HUES64 (cell line): ENCODE data around the gene MUC6.

ENCODE experiments used
- H3K27ac ChIP-seq: 2 replicates; pipeline ENCODE4 v1.7.0; 2013; ENCODE audit warnings: low read depth, low read length, inconsistent platforms
- H3K27me3 ChIP-seq: 2 replicates; pipeline ENCODE4 v1.6.1; 2013; ENCODE audit warnings: mild to moderate bottlenecking, low read length; ENCODE audit not compliant: insufficient read depth
- H3K36me3 ChIP-seq: 2 replicates; pipeline ENCODE4 v1.6.1; 2013; ENCODE audit warnings: mild to moderate bottlenecking, low read length; ENCODE audit not compliant: insufficient read depth
- H3K4me1 ChIP-seq: 2 replicates; pipeline ENCODE4 v1.6.1; 2013; ENCODE audit warnings: mild to moderate bottlenecking, low read length, moderate library complexity; ENCODE audit not compliant: insufficient read depth
- H3K4me3 ChIP-seq: 2 replicates; pipeline ENCODE4 v1.5.1; 2013; ENCODE audit warnings: mild to moderate bottlenecking, low read length, moderate library complexity
- H3K9ac ChIP-seq: 2 replicates; pipeline ENCODE4 v1.6.1; 2013; ENCODE audit warnings: mild to moderate bottlenecking, low read depth, low read length
- H3K9me3 ChIP-seq: 2 replicates; pipeline ENCODE4 v1.6.1; 2013; ENCODE audit warnings: low read depth, low read length; ENCODE audit not compliant: insufficient read depth
- WGBS: fragments of 150-250, 120-280 bp; methylation state at CpG from one replicate; pipeline ENCODE4 v1.1.7; 2013; ENCODE audit warnings: missing lambda C conversion rate; 5-methylcytosine and 5-hydroxymethylcytosine counted together

MUC6 gene

DNA sequence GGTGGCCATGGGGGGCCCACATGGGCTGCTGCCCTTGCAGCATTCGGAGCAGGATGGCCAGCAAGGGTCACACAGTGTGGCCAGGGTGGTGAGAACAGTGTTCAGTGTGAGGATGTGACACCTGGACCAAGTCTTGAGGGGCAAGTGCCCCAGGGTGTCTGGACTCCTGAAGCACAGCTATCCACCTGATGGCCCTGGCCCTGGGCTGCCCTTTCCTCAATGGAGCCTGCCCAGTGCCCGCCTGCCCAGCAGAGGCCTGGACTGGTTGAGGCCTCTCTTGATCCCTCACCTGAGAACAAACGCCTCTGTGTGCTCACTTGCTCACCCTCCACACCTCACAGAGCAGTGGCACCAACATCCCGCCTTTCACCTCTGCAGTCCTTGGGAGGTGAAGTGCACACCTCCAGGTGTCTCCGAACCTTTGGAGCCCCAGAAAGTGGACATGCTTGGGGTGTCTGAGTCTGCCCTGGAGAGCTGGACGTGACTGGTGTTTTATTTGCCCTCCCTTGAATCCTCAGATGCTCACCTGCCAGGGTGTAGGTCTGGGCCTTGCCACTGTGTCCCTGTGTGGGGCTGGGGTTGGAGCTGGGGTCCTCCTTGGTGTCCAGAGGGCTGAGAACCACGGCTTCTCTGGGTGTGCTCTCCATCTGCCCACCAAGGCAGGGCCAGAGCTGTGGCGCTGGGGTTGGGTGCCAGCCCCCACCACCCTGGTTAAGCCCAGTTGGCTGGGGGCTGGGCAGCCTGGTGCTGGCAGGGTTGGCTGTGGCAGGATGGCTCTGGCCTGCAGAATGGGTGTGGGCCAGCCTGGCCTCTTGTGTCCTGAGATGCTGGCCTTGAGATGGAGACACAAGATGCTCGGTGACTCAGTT lies 34.3 kb upstream of the MUC6 start:
- WGBS: 85% methylated on average over 9 of the region's 9 CpGs
- H3K36me3 ChIP-seq: no peaks in the 10 kb centered on the region
- H3K9ac ChIP-seq: no peak overlapping the region
- no peak overlapping the region for H3K4me3 ChIP-seq
- no peaks in the 10 kb centered on the region for H3K9me3 ChIP-seq
- H3K27me3 ChIP-seq: no peaks in the 10 kb centered on the region
- H3K4me1 ChIP-seq: no peaks in the 10 kb centered on the region
- no peak overlapping the region for H3K27ac ChIP-seq

DNA sequence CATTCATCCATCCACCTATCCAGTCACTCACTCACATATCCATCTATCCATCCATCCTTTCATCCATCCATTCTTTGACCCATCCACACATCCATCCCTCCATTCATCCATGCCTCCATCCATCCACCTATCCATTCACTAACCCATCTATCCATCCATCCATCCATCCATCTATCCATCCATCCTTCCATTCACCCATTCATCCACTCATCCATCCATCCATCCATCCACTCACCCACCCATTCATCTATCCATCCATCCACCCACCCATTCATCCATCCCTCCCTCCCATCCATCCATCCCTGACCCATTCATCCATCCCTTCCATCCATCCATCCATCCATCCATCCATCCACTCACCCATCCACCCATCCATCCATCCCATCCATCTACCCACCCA lies 33.2 kb upstream of the MUC6 start:
- no peaks in the 10 kb centered on the region for H3K4me1 ChIP-seq
- no peak overlapping the region for H3K9ac ChIP-seq
- no peak overlapping the region for H3K27ac ChIP-seq
- no peaks in the 10 kb centered on the region for H3K36me3 ChIP-seq
- H3K4me3 ChIP-seq: no peak overlapping the region
- H3K9me3 ChIP-seq: no peaks in the 10 kb centered on the region
- no peaks in the 10 kb centered on the region for H3K27me3 ChIP-seq

DNA sequence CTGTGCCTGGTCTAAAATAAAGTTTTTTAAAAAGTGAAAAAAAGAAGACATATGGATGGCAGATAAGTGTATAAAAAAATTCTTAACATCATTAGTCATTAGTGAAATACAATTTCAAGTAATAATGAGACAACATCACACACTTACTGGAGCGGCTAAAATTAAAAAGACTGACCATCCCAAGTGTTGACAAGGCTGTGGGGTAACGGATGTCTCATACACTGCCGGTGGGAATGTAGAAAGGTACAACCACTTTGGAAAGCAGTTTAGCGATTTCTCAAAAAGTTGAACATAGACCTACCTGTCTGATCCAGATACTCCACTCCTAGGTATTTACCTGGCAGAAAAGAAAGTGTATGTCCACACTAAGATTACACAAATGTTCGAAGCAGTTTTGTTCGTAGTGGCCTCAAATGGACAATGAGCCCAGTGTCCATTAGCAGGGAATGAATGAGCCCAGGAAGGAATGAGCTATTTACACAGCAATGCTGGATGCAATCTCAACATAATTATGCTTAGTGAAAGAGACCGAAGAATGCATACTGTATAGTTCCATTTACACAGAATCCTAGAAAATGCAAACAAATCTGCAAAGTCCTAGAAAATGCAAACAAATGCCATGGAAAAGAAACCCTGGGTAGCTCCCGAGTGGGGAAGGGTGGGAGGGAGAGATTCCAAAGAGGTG lies 31.4 kb upstream of the MUC6 start:
- no peaks in the 10 kb centered on the region for H3K27me3 ChIP-seq
- H3K9me3 ChIP-seq: no peaks in the 10 kb centered on the region
- no peaks in the 10 kb centered on the region for H3K36me3 ChIP-seq
- H3K27ac ChIP-seq: no peak overlapping the region
- no peaks in the 10 kb centered on the region for H3K4me1 ChIP-seq
- 93% methylated on average over 8 of the region's 8 CpGs for WGBS
- H3K9ac ChIP-seq: no peak overlapping the region
- no peak overlapping the region for H3K4me3 ChIP-seq

DNA sequence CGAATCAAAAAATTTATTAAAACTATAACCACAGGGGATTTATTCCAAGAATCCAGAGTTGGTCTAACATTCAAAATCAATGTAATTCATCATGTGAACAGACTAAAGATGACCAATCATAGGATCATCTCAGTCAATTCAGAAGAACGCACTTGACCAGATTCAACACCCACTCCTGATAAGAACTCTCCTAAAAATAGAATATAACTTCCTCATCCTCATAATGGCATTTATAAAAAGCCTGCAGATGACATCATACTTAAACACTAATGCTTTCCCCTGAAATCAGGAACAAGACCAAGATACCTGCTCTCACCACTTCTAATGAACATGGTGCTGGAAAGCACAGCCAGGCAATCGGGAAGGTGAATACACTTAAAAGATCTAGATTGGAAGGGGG lies 27.6 kb upstream of the MUC6 start:
- WGBS: 91% methylated on average over 3 of the region's 3 CpGs
- no peak overlapping the region for H3K27ac ChIP-seq
- H3K4me3 ChIP-seq: no peak overlapping the region
- H3K27me3 ChIP-seq: no peaks in the 10 kb centered on the region
- H3K9me3 ChIP-seq: peaks cover 8% of the 10 kb centered on the region; the same call in 1 of the 2 replicates
- no peaks in the 10 kb centered on the region for H3K36me3 ChIP-seq
- no peak overlapping the region for H3K9ac ChIP-seq
- H3K4me1 ChIP-seq: no peaks in the 10 kb centered on the region

DNA sequence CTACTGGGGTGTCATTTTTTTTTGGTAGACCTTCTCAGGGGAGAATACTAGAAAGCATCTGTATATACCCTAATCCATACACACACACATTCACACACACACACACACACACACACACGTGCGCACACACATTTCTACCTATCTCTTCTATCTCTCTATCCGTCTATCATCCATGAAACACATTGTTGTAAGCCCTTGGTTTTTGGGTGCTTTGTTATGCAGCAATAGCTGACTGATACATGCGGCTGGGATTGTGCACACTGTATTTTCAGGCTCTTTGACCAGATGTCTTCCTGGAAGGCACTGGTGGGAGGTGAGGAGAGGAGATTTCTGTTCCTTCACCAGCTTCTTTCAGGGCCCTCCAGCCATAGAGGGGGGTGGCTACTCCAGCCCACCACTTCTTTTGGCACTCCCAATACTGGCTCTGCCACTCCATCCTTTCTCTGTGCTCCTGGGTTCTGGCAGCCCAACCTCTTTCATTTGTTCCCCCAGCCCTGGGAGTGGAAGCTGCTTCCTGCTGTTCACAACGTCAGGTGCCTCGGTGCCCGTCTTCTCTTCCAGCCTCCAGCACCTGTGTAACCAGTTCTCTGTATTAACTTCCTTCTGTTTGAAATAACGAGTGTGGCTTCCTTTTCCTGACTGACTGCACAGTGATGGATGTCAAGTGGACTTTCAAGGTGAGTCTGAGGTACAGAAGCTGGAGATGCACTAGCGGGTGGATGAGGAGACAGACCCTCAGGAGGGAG lies 25.7 kb upstream of the MUC6 start:
- no peaks in the 10 kb centered on the region for H3K36me3 ChIP-seq
- H3K4me1 ChIP-seq: no peaks in the 10 kb centered on the region
- no peak overlapping the region for H3K27ac ChIP-seq
- H3K9me3 ChIP-seq: peaks cover 8% of the 10 kb centered on the region; the same call in 1 of the 2 replicates
- H3K4me3 ChIP-seq: no peak overlapping the region
- H3K27me3 ChIP-seq: no peaks in the 10 kb centered on the region
- 92% methylated on average over 9 of the region's 9 CpGs for WGBS
- no peak overlapping the region for H3K9ac ChIP-seq

- no peak overlapping the region for H3K27ac ChIP-seq
- no peaks in the 10 kb centered on the region for H3K36me3 ChIP-seq
- H3K9ac ChIP-seq: no peak overlapping the region
- H3K4me1 ChIP-seq: no peaks in the 10 kb centered on the region
- WGBS: 78% methylated on average over 17 of the region's 18 CpGs
- H3K9me3 ChIP-seq: peaks cover 8% of the 10 kb centered on the region; the same call in 1 of the 2 replicates
- no peaks in the 10 kb centered on the region for H3K27me3 ChIP-seq
- H3K4me3 ChIP-seq: no peak overlapping the region
Observed at GRCh38 chr11:1060852-1061616, 24.5 kb upstream of the MUC6 start.

DNA sequence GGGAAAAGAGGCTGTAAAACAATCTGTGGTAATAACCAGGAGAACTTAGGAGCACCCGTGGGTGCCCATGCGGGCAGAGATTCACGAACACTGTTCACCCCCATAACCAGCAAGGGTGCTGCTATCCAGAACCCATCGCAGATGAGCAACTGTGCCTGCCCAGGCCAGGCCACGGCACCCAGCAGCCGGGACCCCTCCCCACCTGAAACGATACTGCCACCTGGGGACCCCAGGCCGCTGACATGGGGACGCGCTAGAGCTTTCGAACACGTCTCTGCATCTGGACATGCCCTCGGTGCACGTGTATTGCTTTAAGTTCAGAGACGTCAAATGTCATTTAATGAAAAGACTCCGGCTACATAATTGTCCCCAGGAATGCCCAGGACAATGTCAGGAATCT lies 23.9 kb upstream of the MUC6 start:
- Histone ChIP-seq H3K9me3 (peaks cover 8% of the 10 kb centered on the region; the same call in 1 of the 2 replicates), H3K4me3 (no peak overlapping the region), H3K27me3 (no peaks in the 10 kb centered on the region), H3K9ac (no peak overlapping the region), H3K36me3 (no peaks in the 10 kb centered on the region), H3K27ac (no peak overlapping the region), H3K4me1 (no peaks in the 10 kb centered on the region)
- WGBS: 91% methylated on average over 16 of the region's 16 CpGs

DNA sequence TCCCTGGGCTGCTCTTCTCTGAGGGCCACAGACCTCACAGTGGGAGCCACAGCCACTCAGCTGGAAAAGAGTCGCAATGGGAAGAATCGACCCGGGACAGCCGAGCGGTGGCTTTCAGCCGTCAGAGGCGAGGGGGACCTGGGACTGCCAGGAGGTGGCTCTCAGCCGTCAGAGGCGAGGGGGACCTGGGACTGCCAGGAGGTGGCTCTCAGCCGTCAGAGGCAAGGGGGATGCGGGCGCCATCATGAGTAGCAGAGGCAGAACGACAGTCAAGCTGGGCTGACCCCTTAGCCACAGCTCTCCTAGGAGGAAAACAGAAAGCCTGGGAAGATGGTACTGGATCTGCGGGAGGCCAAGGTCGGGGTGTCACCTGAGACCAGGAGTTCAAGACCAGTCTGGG lies 23.2 kb upstream of the MUC6 start:
- no peaks in the 10 kb centered on the region for H3K4me1 ChIP-seq
- WGBS: 79% methylated on average over 15 of the region's 15 CpGs
- no peaks in the 10 kb centered on the region for H3K36me3 ChIP-seq
- no peaks in the 10 kb centered on the region for H3K27me3 ChIP-seq
- H3K27ac ChIP-seq: no peak overlapping the region
- peaks cover 8% of the 10 kb centered on the region; the same call in 1 of the 2 replicates for H3K9me3 ChIP-seq
- no peak overlapping the region for H3K9ac ChIP-seq
- no peak overlapping the region for H3K4me3 ChIP-seq

DNA sequence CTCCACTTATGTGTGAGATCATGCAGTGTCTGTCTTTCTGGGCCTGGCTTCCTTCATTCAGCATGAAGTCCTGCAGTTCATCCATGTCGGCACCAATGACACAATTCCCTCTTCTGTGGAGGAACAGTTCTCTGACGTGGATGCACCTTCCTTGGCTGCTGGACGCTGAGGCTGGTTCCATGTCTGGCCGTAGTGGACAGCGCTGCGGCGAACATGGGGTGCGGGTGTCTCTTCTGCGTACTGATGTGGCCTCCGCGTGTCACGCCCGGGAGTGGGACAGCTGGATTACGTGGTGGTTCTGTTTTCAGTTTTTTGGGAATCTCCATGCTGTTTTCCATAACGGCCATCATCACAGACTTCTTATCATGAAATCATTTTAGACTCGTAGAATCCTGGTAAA lies 21.3 kb upstream of the MUC6 start:
- WGBS: 96% methylated on average over 15 of the region's 16 CpGs
- H3K36me3 ChIP-seq: no peaks in the 10 kb centered on the region
- no peak overlapping the region for H3K9ac ChIP-seq
- no peak overlapping the region for H3K4me3 ChIP-seq
- H3K4me1 ChIP-seq: no peaks in the 10 kb centered on the region
- H3K9me3 ChIP-seq: peaks cover 8% of the 10 kb centered on the region; the same call in 1 of the 2 replicates
- H3K27ac ChIP-seq: no peak overlapping the region
- H3K27me3 ChIP-seq: no peaks in the 10 kb centered on the region

- Histone ChIP-seq H3K9me3 (no peaks in the 10 kb centered on the region), H3K9ac (no peak overlapping the region), H3K4me3 (no peak overlapping the region), H3K4me1 (no peaks in the 10 kb centered on the region), H3K27me3 (no peaks in the 10 kb centered on the region), H3K27ac (no peak overlapping the region), H3K36me3 (no peaks in the 10 kb centered on the region)
- WGBS: 92% methylated on average over 46 of the region's 46 CpGs
Observed at GRCh38 chr11:1055990-1056771, 19.7 kb upstream of the MUC6 start.
